GM23338 (cell line): Measurements from ENCODE around the gene ACYP1. TPM values are rescaled to one million over a fixed set of nuclear protein-coding genes. Genes with fewer than 3 reads are reported as not detected.

Experiments
- CREB1 ChIP-seq: fragments of 250-450 bp; sonication (Bioruptor Pico); IDR thresholded peaks from 2 replicates; pipeline ENCODE4 v1.5.0; 2020; ENCODE audit warnings: low read depth, mild to moderate bottlenecking, moderate library complexity
- EZH2 ChIP-seq: fragments of 200-600 bp; sonication (generic); IDR thresholded peaks from one replicate; pipeline ENCODE4 v1.8.0; 2017; ENCODE audit warnings: antibody characterized with exemption, mild to moderate bottlenecking, low read depth; ENCODE audit not compliant: unreplicated experiment
- EZH2phosphoT487 ChIP-seq: fragments of 200-600 bp; sonication (generic); IDR thresholded peaks from one replicate; pipeline ENCODE4 v1.8.1; 2018; ENCODE audit warnings: antibody characterized with exemption; ENCODE audit not compliant: unreplicated experiment
- JUNB ChIP-seq: IDR thresholded peaks from one replicate; pipeline ENCODE4 v1.6.1; 2016; ENCODE audit warnings: antibody characterized with exemption; ENCODE audit not compliant: unreplicated experiment
- POLR2AphosphoS5 ChIP-seq: IDR thresholded peaks from 2 replicates; pipeline ENCODE4 v1.6.1; 2016; ENCODE audit warnings: antibody characterized with exemption, low read depth
- STAT1 ChIP-seq: IDR thresholded peaks from one replicate; pipeline ENCODE4 v1.6.1; 2016; ENCODE audit warnings: antibody characterized with exemption; ENCODE audit not compliant: unreplicated experiment
- ZNF114 ChIP-seq: fragments of 250-450 bp; sonication (Bioruptor Pico); IDR thresholded peaks from 2 replicates; pipeline ENCODE4 v1.5.0; 2020; ENCODE audit warnings: mild to moderate bottlenecking, moderate library complexity
- ZNF331 ChIP-seq: fragments of 250-450 bp; sonication (Bioruptor Pico); IDR thresholded peaks from 2 replicates; pipeline ENCODE4 v1.5.0; 2020; ENCODE audit warnings: low read depth, mild to moderate bottlenecking, moderate library complexity
- ZNF462 ChIP-seq: fragments of 250-450 bp; sonication (Bioruptor Pico); IDR thresholded peaks from 2 replicates; pipeline ENCODE4 v1.5.0; 2020; ENCODE audit warnings: mild to moderate bottlenecking, moderate library complexity
- polyA plus RNA-seq: library from polyadenylated mRNA; unstranded; fragments of >200 nt; fragmentation: Nextera tagmentation; extraction: Ambion mirVana; gene quantifications from 2 replicates; pipeline ENCODE4 v1.2.1, GENCODE V29; 2016
- total RNA-seq: library from RNA; depleted of rRNA; stranded (reverse); fragments of >200 nt; shearing (Covaris generic); gene quantifications from 2 replicates; pipeline ENCODE4 v1.2.3, GENCODE V29; 2014
- TF ChIP-seq, protein P1 (sequence below): IDR thresholded peaks from 2 replicates; pipeline ENCODE4 v1.6.1; 2016; ENCODE audit warnings: antibody characterized with exemption

The ACYP1 gene
- total and polyA plus RNA-seq, 2 experiments from 2014 or later, result 18.4 to 104 TPM

DNA sequence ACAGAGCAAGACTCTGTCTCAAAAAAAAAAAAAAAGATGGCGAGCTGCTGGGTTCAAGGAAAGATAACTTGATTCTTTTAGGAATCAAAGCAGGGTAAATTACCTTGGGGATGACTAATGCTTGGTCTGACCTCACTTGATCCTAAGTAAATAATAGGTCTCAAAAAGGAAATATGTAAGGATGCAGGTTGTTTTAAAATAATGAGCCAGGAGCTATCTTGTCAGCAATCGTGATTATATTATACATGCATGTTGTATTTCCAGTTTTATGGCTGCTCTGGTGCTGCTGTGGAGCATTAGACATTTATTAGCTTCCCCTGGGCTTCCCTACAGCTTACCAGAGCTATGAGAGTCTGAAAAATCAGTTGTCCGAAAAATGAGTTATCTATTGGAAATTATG is 58.5 kb downstream of the ACYP1 start (continued):
- TF ChIP-seq ZNF462 (CRISPR knock-in tag), result no peak
- TF ChIP-seq EZH2, result no peak
- TF ChIP-seq, protein P1, sequence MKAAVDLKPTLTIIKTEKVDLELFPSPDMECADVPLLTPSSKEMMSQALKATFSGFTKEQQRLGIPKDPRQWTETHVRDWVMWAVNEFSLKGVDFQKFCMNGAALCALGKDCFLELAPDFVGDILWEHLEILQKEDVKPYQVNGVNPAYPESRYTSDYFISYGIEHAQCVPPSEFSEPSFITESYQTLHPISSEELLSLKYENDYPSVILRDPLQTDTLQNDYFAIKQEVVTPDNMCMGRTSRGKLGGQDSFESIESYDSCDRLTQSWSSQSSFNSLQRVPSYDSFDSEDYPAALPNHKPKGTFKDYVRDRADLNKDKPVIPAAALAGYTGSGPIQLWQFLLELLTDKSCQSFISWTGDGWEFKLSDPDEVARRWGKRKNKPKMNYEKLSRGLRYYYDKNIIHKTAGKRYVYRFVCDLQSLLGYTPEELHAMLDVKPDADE, result no peak
- no peak for TF ChIP-seq CREB1 (CRISPR knock-in tag)
- TF ChIP-seq EZH2phosphoT487, result no peak
- no peak for TF ChIP-seq ZNF114 (CRISPR knock-in tag)
- TF ChIP-seq STAT1, result no peak
- TF ChIP-seq ZNF331 (CRISPR knock-in tag), result no peak
- TF ChIP-seq POLR2AphosphoS5, result no peak
- TF ChIP-seq JUNB, result no peak
